ENCODE measurements around the gene PAMR1.

PAMR1 gene

GRCh38 chr11:35473795-35474374, 51.5 kb downstream of the PAMR1 start:
- no peak overlapping the region for H3K4me2 ChIP-seq (ENCODE audit: low read depth, low read length, poor library complexity, severe bottlenecking)
- H3K4me3 ChIP-seq (ENCODE audit: low read length, poor library complexity, severe bottlenecking): no peak overlapping the region
- H3K9me3 ChIP-seq (ENCODE audit: insufficient read depth, low read depth, low read length): no peaks in the 10 kb centered on the region
- H3K4me1 ChIP-seq (ENCODE audit: insufficient read depth, low read length, poor library complexity, severe bottlenecking): no peaks in the 10 kb centered on the region
- no peaks in the 10 kb centered on the region for H3K79me2 ChIP-seq (ENCODE audit: insufficient read depth, low read length)
- no peaks in the 10 kb centered on the region for H3K27me3 ChIP-seq (ENCODE audit: insufficient read depth, low read length, poor library complexity, severe bottlenecking)
- no peak overlapping the region for H3K9ac ChIP-seq (ENCODE audit: low read depth, low read length, poor library complexity, severe bottlenecking)
- no peaks in the 10 kb centered on the region for H4K20me1 ChIP-seq (ENCODE audit: insufficient read depth, low read length, poor library complexity, severe bottlenecking)
- H2AFZ ChIP-seq (ENCODE audit: low read length): no peak overlapping the region
- TF ChIP-seq CTCF (conservative IDR thresholded peaks at IDR 0.05; ENCODE audit: low read length) (no peak), EZH2phosphoT487 (IDR thresholded peaks at IDR 0.05; ENCODE audit: borderline replicate concordance) (no peak)
- no peaks in the 10 kb centered on the region for H3F3A ChIP-seq (ENCODE audit: low read depth)
- no peaks in the 10 kb centered on the region for H3K36me3 ChIP-seq (ENCODE audit: insufficient read depth, low read length)
- no peaks in the 10 kb centered on the region for H3K9me2 ChIP-seq (replicated peaks; ENCODE audit: low read depth, low read length)

GRCh38 chr11:35470616-35471015, 54.8 kb downstream of the PAMR1 start:
- no peaks in the 10 kb centered on the region for H3K79me2 ChIP-seq (ENCODE audit: insufficient read depth, low read length)
- no peaks in the 10 kb centered on the region for H3K9me3 ChIP-seq (ENCODE audit: insufficient read depth, low read depth, low read length)
- no peak overlapping the region for H3K4me2 ChIP-seq (ENCODE audit: low read depth, low read length, poor library complexity, severe bottlenecking)
- TF ChIP-seq EZH2phosphoT487 (IDR thresholded peaks at IDR 0.05; ENCODE audit: borderline replicate concordance): no peak
- no peak for TF ChIP-seq CTCF (conservative IDR thresholded peaks at IDR 0.05; ENCODE audit: low read length)
- H2AFZ ChIP-seq (ENCODE audit: low read length): no peak overlapping the region
- no peak overlapping the region for H3K9ac ChIP-seq (ENCODE audit: low read depth, low read length, poor library complexity, severe bottlenecking)
- H3K36me3 ChIP-seq (ENCODE audit: insufficient read depth, low read length): no peaks in the 10 kb centered on the region
- no peaks in the 10 kb centered on the region for H3K9me2 ChIP-seq (replicated peaks; ENCODE audit: low read depth, low read length)
- no peaks in the 10 kb centered on the region for H3K4me1 ChIP-seq (ENCODE audit: insufficient read depth, low read length, poor library complexity, severe bottlenecking)
- H3K4me3 ChIP-seq (ENCODE audit: low read length, poor library complexity, severe bottlenecking): no peak overlapping the region
- H4K20me1 ChIP-seq (ENCODE audit: insufficient read depth, low read length, poor library complexity, severe bottlenecking): no peaks in the 10 kb centered on the region
- no peaks in the 10 kb centered on the region for H3K27me3 ChIP-seq (ENCODE audit: insufficient read depth, low read length, poor library complexity, severe bottlenecking)
- H3F3A ChIP-seq (ENCODE audit: low read depth): no peaks in the 10 kb centered on the region

GRCh38 chr11:35466058-35466457, 59.4 kb downstream of the PAMR1 start:
- no peak overlapping the region for H3K4me2 ChIP-seq (ENCODE audit: low read depth, low read length, poor library complexity, severe bottlenecking)
- no peaks in the 10 kb centered on the region for H3K27me3 ChIP-seq (ENCODE audit: insufficient read depth, low read length, poor library complexity, severe bottlenecking)
- TF ChIP-seq CTCF (conservative IDR thresholded peaks at IDR 0.05; ENCODE audit: low read length) (no peak), EZH2phosphoT487 (IDR thresholded peaks at IDR 0.05; ENCODE audit: borderline replicate concordance) (no peak)
- H3K4me1 ChIP-seq (ENCODE audit: insufficient read depth, low read length, poor library complexity, severe bottlenecking): no peaks in the 10 kb centered on the region
- no peak overlapping the region for H3K9ac ChIP-seq (ENCODE audit: low read depth, low read length, poor library complexity, severe bottlenecking)
- no peaks in the 10 kb centered on the region for H4K20me1 ChIP-seq (ENCODE audit: insufficient read depth, low read length, poor library complexity, severe bottlenecking)
- H3K79me2 ChIP-seq (ENCODE audit: insufficient read depth, low read length): no peaks in the 10 kb centered on the region
- H3F3A ChIP-seq (ENCODE audit: low read depth): no peaks in the 10 kb centered on the region
- no peaks in the 10 kb centered on the region for H3K9me2 ChIP-seq (replicated peaks; ENCODE audit: low read depth, low read length)
- H3K9me3 ChIP-seq (ENCODE audit: insufficient read depth, low read depth, low read length): no peaks in the 10 kb centered on the region
- no peaks in the 10 kb centered on the region for H3K36me3 ChIP-seq (ENCODE audit: insufficient read depth, low read length)
- no peak overlapping the region for H2AFZ ChIP-seq (ENCODE audit: low read length)
- H3K4me3 ChIP-seq (ENCODE audit: low read length, poor library complexity, severe bottlenecking): no peak overlapping the region

Data from Loucy (cell line).